Activated naive CD4-positive, alpha-beta T cell treated with anti-CD3 and anti-CD28 coated beads, Interleukin-2, amount 50 U/mL, for 24 hours (primary cell): ENCODE results near the gene ERVFRD-1.

Experiments used
- H3K27ac Mint-ChIP-seq: one replicate; pipeline ENCODE4 v1.8.0; 2021; ENCODE audit warnings: mild to moderate bottlenecking, mixed read lengths
- H3K27me3 Mint-ChIP-seq: one replicate; pipeline ENCODE4 v1.8.0; 2021; ENCODE audit warnings: mixed read lengths
- H3K36me3 Mint-ChIP-seq: one replicate; pipeline ENCODE4 v1.8.0; 2021; ENCODE audit warnings: mixed read lengths
- H3K4me1 Mint-ChIP-seq: one replicate; pipeline ENCODE4 v1.8.0; 2021; ENCODE audit warnings: mixed read lengths
- H3K4me3 Mint-ChIP-seq: one replicate; pipeline ENCODE4 v1.8.0; 2021; ENCODE audit warnings: mild to moderate bottlenecking, mixed read lengths
- H3K9me3 Mint-ChIP-seq: one replicate; pipeline ENCODE4 v1.8.0; 2021; ENCODE audit warnings: mixed read lengths

Gene ERVFRD-1

DNA sequence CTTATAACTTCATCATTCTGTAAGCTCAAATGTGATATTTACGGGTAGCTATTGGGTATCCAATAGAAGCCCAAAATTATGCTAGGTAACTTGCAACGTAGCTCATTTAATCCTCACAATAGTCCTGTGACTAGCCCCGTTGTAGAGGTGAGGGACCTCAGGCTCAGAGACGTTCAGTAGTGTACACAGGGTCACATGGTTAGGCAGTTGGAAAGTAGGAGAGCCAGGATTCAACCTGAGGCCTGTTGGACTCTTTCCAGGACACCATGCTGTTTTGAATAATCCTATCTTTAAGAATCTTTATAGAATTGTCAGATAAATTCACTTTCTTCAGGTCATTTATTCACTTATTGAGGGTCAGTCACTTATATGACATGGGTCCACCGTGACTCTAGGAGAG is 58.2 kb downstream of the ERVFRD-1 start:
- Mint-ChIP-seq H3K4me3 (no peak overlapping the region), H3K36me3 (no peaks in the 10 kb centered on the region)

More for the DNA sequence above, 58.2 kb downstream of the ERVFRD-1 start:
- no peaks in the 10 kb centered on the region for H3K4me1 Mint-ChIP-seq
- H3K9me3 Mint-ChIP-seq: no peaks in the 10 kb centered on the region
- no peak overlapping the region for H3K27ac Mint-ChIP-seq
- H3K27me3 Mint-ChIP-seq: peaks cover 14% of the 10 kb centered on the region
